Fibroblast of lung (primary cell): ENCODE results near the gene AURKB. TPM values are rescaled to one million over a fixed set of nuclear protein-coding genes. Genes with fewer than 3 reads are reported as not detected.

Experiments
- DNase-seq, 2 donors: peaks; one replicate each; pipeline versions ENCODE4 v3.0.0 to v3.0.0-alpha.2; 2010; ENCODE audit warnings: low read depth in 2 of 2
- H2AFZ ChIP-seq: 2 replicates; pipeline ENCODE4 v1.5.1; 2012; ENCODE audit warnings: low read length, control low read depth, inconsistent platforms
- H3K27ac ChIP-seq: 2 replicates; pipeline ENCODE4 v1.5.1; 2011; ENCODE audit warnings: low read length, control low read depth; ENCODE audit not compliant: insufficient read depth
- H3K27me3 ChIP-seq: 2 replicates; pipeline ENCODE4 v1.5.1; 2011; ENCODE audit warnings: mild to moderate bottlenecking, low read length; ENCODE audit not compliant: control insufficient read depth, insufficient read depth
- H3K36me3 ChIP-seq: 2 replicates; pipeline ENCODE4 v1.5.1; 2011; ENCODE audit warnings: low read length; ENCODE audit not compliant: control insufficient read depth, insufficient read depth
- H3K4me1 ChIP-seq: 2 replicates; pipeline ENCODE4 v1.5.1; 2011; ENCODE audit warnings: low read length; ENCODE audit not compliant: control insufficient read depth, insufficient read depth; ENCODE audit errors: extremely low read depth
- H3K4me2 ChIP-seq: 2 replicates; pipeline ENCODE4 v1.5.1; 2011; ENCODE audit warnings: low read length, control low read depth; ENCODE audit not compliant: insufficient read depth; ENCODE audit errors: extremely low read depth
- H3K4me3 ChIP-seq, 4 experiments: fragments of 200-600 bp in 1 of 4; sonication (generic) in 1 of 4; replicated peaks in 1 of 4; 2 replicates each; pipeline ENCODE4 v1.5.1; 2011 to 2016; ENCODE audit warnings: low read length in 4 of 4, low read depth in 3 of 4, mild to moderate bottlenecking in 3 of 4, control low read depth in 2 of 4, inconsistent platforms in 1 of 4, mixed read lengths in 1 of 4; ENCODE audit not compliant: insufficient read depth in 1 of 4; ENCODE audit errors: control extremely low read depth in 1 of 4
- H3K79me2 ChIP-seq: 2 replicates; pipeline ENCODE4 v1.5.1; 2012; ENCODE audit warnings: mild to moderate bottlenecking, low read length, inconsistent platforms; ENCODE audit not compliant: control insufficient read depth, insufficient read depth
- H3K9ac ChIP-seq: 2 replicates; pipeline ENCODE4 v1.5.1; 2011; ENCODE audit warnings: mild to moderate bottlenecking, low read length, control low read depth; ENCODE audit not compliant: insufficient read depth
- H3K9me3 ChIP-seq: 2 replicates; pipeline ENCODE4 v1.5.1; 2012; ENCODE audit warnings: low read depth, low read length; ENCODE audit not compliant: control insufficient read depth, insufficient read depth
- H4K20me1 ChIP-seq: 2 replicates; pipeline ENCODE4 v1.5.1; 2011; ENCODE audit warnings: low read length; ENCODE audit not compliant: control insufficient read depth, insufficient read depth; ENCODE audit errors: extremely low read depth
- CTCF ChIP-seq, 2 donors: IDR thresholded peaks in 1 of 2; conservative IDR thresholded peaks in 1 of 2; 1 replicate in 1 of 2; 2 replicates in 1 of 2; pipeline ENCODE4 v1.5.1; 2011 to 2012; ENCODE audit warnings: low read length in 2 of 2, control low read depth in 1 of 2, inconsistent platforms in 1 of 2, low read depth in 1 of 2, mild to moderate bottlenecking in 1 of 2
- EZH2 ChIP-seq: IDR thresholded peaks from 2 replicates; pipeline ENCODE4 v1.5.1; 2012; ENCODE audit warnings: low read length, control low read depth, mild to moderate bottlenecking; ENCODE audit errors: missing control alignments
- polyA plus RNA-seq, 2 donors: library from polyadenylated mRNA; depleted of rRNA in 1 of 2; stranded (reverse) in 1 of 2; unstranded in 1 of 2; fragments of >200 nt; gene quantifications; 2 replicates each; pipeline ENCODE4 v1.2.1, GENCODE V29; 2011 to 2012; ENCODE audit warnings: missing spikeins in 1 of 2
- total RNA-seq: library from RNA; depleted of rRNA; stranded (reverse); fragments of >200 nt; gene quantifications from 2 replicates; pipeline ENCODE4 v1.2.1, GENCODE V29; 2014

The AURKB gene
- total and polyA plus RNA-seq, 2 donors (not counting 1 experiment from before 2014, with no cell fraction given): 7.5 to 8.4 TPM

GRCh38 chr17:8256291-8256690 is 45.9 kb upstream of the AURKB start:
- Histone ChIP-seq H3K4me3 (no peak overlapping the region), H3K4me1 (no peaks in the 10 kb centered on the region), H3K27ac (no peak overlapping the region), H2AFZ (no peak overlapping the region), H3K27me3 (no peaks in the 10 kb centered on the region), H3K36me3 (peaks cover 16% of the 10 kb centered on the region), H3K9ac (no peak overlapping the region), H3K9me3 (no peaks in the 10 kb centered on the region), H4K20me1 (no peaks in the 10 kb centered on the region), H3K4me2 (no peak overlapping the region), H3K79me2 (peaks cover 3% of the 10 kb centered on the region)
- TF ChIP-seq CTCF (conservative IDR thresholded peaks at IDR 0.05 in 1 of 2, IDR thresholded peaks at IDR 0.05 in 1 of 2; ENCODE audit: low read depth in 1 of 2, low read length in 2 of 2) (no peak), EZH2 (no peak)
- no peak for DNase-seq

DNA sequence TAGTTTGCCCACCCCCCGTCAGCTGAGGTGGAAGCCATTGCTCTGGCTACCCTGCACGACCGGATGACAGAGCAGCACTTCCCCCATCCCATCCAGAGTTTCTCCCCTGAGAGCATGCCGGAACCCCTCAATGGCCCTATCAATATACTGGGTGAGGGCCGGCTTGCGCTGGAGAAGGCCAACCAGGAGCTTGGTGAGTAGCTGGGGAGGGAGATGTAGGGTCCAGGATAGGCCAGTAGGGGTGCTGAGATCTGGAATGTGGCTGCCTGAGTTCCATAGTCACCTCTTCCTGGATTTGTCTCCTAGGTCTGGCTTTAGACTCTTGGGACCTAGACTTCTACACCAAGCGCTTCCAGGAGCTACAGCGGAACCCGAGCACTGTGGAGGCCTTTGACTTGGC is 45.1 kb upstream of the AURKB start:
- Histone ChIP-seq H3K27ac (no peak overlapping the region), H3K4me3 (no peak overlapping the region), H4K20me1 (no peaks in the 10 kb centered on the region), H3K27me3 (no peaks in the 10 kb centered on the region), H3K36me3 (peaks cover 16% of the 10 kb centered on the region), H3K4me1 (no peaks in the 10 kb centered on the region), H2AFZ (no peak overlapping the region), H3K9me3 (no peaks in the 10 kb centered on the region), H3K79me2 (peaks cover 9% of the 10 kb centered on the region), H3K4me2 (no peak overlapping the region), H3K9ac (no peak overlapping the region)
- no peak for TF ChIP-seq CTCF (conservative IDR thresholded peaks at IDR 0.05 in 1 of 2, IDR thresholded peaks at IDR 0.05 in 1 of 2; ENCODE audit: low read depth in 1 of 2, low read length in 2 of 2)
- no peak for TF ChIP-seq EZH2
- no peak for DNase-seq

DNA sequence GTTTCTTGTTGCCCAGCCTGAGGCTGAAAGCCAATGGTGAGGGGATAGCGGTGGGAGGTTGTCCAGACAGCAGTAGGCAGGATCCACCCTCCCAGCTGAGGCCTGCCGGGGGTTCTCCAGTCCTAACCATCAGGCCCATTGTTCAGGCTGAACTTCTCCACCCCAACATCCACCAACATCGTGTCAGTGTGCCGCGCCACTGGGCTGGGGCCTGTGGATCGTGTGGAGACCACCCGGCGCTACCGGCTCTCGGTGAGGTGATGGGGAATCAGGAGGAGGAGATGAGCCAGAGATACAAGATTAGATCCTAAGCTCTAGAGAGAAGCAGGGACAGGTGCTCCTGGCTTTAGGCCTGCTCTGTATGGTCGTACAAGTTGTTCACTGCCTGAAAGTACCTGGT is 44.5 kb upstream of the AURKB start:
- TF ChIP-seq EZH2: no peak
- TF ChIP-seq CTCF (conservative IDR thresholded peaks at IDR 0.05 in 1 of 2, IDR thresholded peaks at IDR 0.05 in 1 of 2; ENCODE audit: low read depth in 1 of 2, low read length in 2 of 2): no peak
- no peak overlapping the region for H2AFZ ChIP-seq
- H3K27ac ChIP-seq: no peak overlapping the region
- H3K9me3 ChIP-seq: no peaks in the 10 kb centered on the region
- no peak for DNase-seq
- H4K20me1 ChIP-seq: no peaks in the 10 kb centered on the region
- H3K27me3 ChIP-seq: no peaks in the 10 kb centered on the region
- H3K36me3 ChIP-seq: peaks cover 15% of the 10 kb centered on the region
- no peak overlapping the region for H3K4me2 ChIP-seq
- H3K4me1 ChIP-seq: peaks cover 2% of the 10 kb centered on the region
- no peak overlapping the region for H3K4me3 ChIP-seq
- no peak overlapping the region for H3K9ac ChIP-seq
- peaks cover 15% of the 10 kb centered on the region for H3K79me2 ChIP-seq
